Tibial nerve (tissue), 4 donors: ENCODE measurements around the gene TCF25.

Experiments used
- CTCF ChIP-seq, 5 experiments: fragments of 200-600 bp in 3 of 5; fragments of 450-650 bp in 2 of 5; sonication (generic) in 3 of 5; IDR thresholded peaks; one replicate each; pipeline ENCODE4 v1.5.1; 2016 to 2019; ENCODE audit warnings: antibody characterized with exemption in 5 of 5, mild to moderate bottlenecking in 3 of 5, moderate library complexity in 2 of 5
- EP300 ChIP-seq, 2 donors: sonication (generic); formaldehyde crosslinking; IDR thresholded peaks; one replicate each; pipeline ENCODE4 v1.6.1; 2017; ENCODE audit warnings: antibody characterized with exemption in 2 of 2, mild to moderate bottlenecking in 1 of 2
- POLR2A ChIP-seq, 2 donors: fragments of 450-650 bp; IDR thresholded peaks; one replicate each; pipeline ENCODE4 v1.6.1; 2017; ENCODE audit warnings: antibody characterized with exemption in 2 of 2, mild to moderate bottlenecking in 2 of 2, moderate library complexity in 2 of 2

GRCh38 chr16:89920723-89921122 lies 47.3 kb downstream of the TCF25 start:
- no peak for TF ChIP-seq CTCF (IDR thresholded peaks at IDR 0.05)
- TF ChIP-seq POLR2A (IDR thresholded peaks at IDR 0.05) = no peak
- TF ChIP-seq EP300 (IDR thresholded peaks at IDR 0.05) = no peak
